BE2C (cell line): ENCODE data around the gene RASGRP4.

Source experiments
- DNase-seq: peaks from one replicate; pipeline ENCODE4 v3.0.0-alpha.2; 2020
- H3K27me3 ChIP-seq: fragments of 250-450 bp; sonication (Bioruptor Pico); 2 replicates; pipeline ENCODE4 v1.5.1; 2020; ENCODE audit warnings: mild to moderate bottlenecking
- H3K36me3 ChIP-seq: fragments of 250-450 bp; sonication (Bioruptor Pico); 2 replicates; pipeline ENCODE4 v1.5.1; 2020; ENCODE audit warnings: mild to moderate bottlenecking
- H3K4me1 ChIP-seq: fragments of 250-450 bp; sonication (Bioruptor Pico); 2 replicates; pipeline ENCODE4 v1.5.1; 2020
- H3K4me3 ChIP-seq: 2 replicates; pipeline ENCODE4 v1.5.1; 2011; ENCODE audit warnings: low read depth, low read length
- H3K9me3 ChIP-seq: fragments of 250-450 bp; sonication (Bioruptor Pico); 2 replicates; pipeline ENCODE4 v1.5.1; 2020
- CTCF ChIP-seq: IDR thresholded peaks from 2 replicates; pipeline ENCODE4 v1.5.1; 2012; ENCODE audit warnings: mild to moderate bottlenecking, low read depth, low read length

RASGRP4 gene

GRCh38 chr19:38457690-38458405 lies 31.8 kb upstream of the RASGRP4 start:
- TF ChIP-seq CTCF = no peak
- no peaks in the 10 kb centered on the region for H3K9me3 ChIP-seq
- H3K36me3 ChIP-seq = no peaks in the 10 kb centered on the region
- H3K4me3 ChIP-seq = no peak overlapping the region
- H3K4me1 ChIP-seq = no peaks in the 10 kb centered on the region
- no peaks in the 10 kb centered on the region; the same call in 1 of the 2 replicates for H3K27me3 ChIP-seq
- no peak for DNase-seq

- Histone ChIP-seq H3K27me3 (no peaks in the 10 kb centered on the region; the same call in 1 of the 2 replicates), H3K9me3 (peaks cover 3% of the 10 kb centered on the region; the same call in 1 of the 2 replicates), H3K4me1 (no peaks in the 10 kb centered on the region), H3K4me3 (no peak overlapping the region), H3K36me3 (no peaks in the 10 kb centered on the region)
- TF ChIP-seq CTCF = no peak
- no peak for DNase-seq
Measured at GRCh38 chr19:38457202-38457601, 31.2 kb upstream of the RASGRP4 start.

- H3K36me3 ChIP-seq = no peaks in the 10 kb centered on the region
- H3K27me3 ChIP-seq = no peaks in the 10 kb centered on the region
- H3K9me3 ChIP-seq = peaks cover 3% of the 10 kb centered on the region; the same call in 1 of the 2 replicates
- TF ChIP-seq CTCF = no peak
- DNase-seq = no peak
- no peak overlapping the region for H3K4me3 ChIP-seq
- H3K4me1 ChIP-seq = no peaks in the 10 kb centered on the region
Measured at GRCh38 chr19:38455031-38455430, 29.0 kb upstream of the RASGRP4 start.

- Histone ChIP-seq H3K9me3 (peaks cover 3% of the 10 kb centered on the region; the same call in 1 of the 2 replicates), H3K27me3 (no peaks in the 10 kb centered on the region), H3K36me3 (no peaks in the 10 kb centered on the region), H3K4me1 (no peaks in the 10 kb centered on the region), H3K4me3 (no peak overlapping the region)
- no peak for TF ChIP-seq CTCF
- no peak for DNase-seq
Measured at GRCh38 chr19:38453596-38453995, 27.6 kb upstream of the RASGRP4 start.

- H3K27me3 ChIP-seq = no peaks in the 10 kb centered on the region
- H3K9me3 ChIP-seq = peaks cover 3% of the 10 kb centered on the region; the same call in 1 of the 2 replicates
- no peaks in the 10 kb centered on the region for H3K36me3 ChIP-seq
- DNase-seq = peak; percentile 87
- H3K4me1 ChIP-seq = no peaks in the 10 kb centered on the region
- H3K4me3 ChIP-seq = no peak overlapping the region
- TF ChIP-seq CTCF = no peak
Measured at GRCh38 chr19:38452430-38453366, 26.7 kb upstream of the RASGRP4 start.
